BJ (cell line): ENCODE measurements around the gene MPPED2. TPM values are rescaled to one million over a fixed set of nuclear protein-coding genes. Genes with fewer than 3 reads are reported as not detected.
"Not testable (repeated sequence)": the region's sequence is repeated elsewhere in the genome, so short reads cannot be mapped to it uniquely, and the experiment has no call there.

Experiments used
- CTCF ChIA-PET: fragments of 350-600 bp; formaldehyde crosslinking; extraction: SDS; loops from one replicate; lab custom pipeline; 2021; ENCODE audit warnings: antibody characterized with exemption, inconsistent platforms; lab: Yijun Ruan, JAX
- POLR2A ChIA-PET: fragments of 300-600 bp; sonication (Branson Sonifier 250); formaldehyde crosslinking; extraction: SDS; loops from one replicate; lab custom pipeline; 2021; ENCODE audit warnings: antibody characterized with exemption; lab: Charles Lee
- DNase-seq: peaks from one replicate; pipeline ENCODE4 v3.0.0-alpha.2; 2011; ENCODE audit warnings: low read depth
- H3K27me3 ChIP-seq: 2 replicates; pipeline ENCODE4 v1.6.0; 2011; ENCODE audit warnings: low read length; ENCODE audit not compliant: control insufficient read depth, insufficient read depth
- H3K36me3 ChIP-seq: 2 replicates; pipeline ENCODE4 v1.5.1; 2011; ENCODE audit warnings: low read length; ENCODE audit not compliant: control insufficient read depth, insufficient read depth
- H3K4me3 ChIP-seq: 2 replicates; pipeline ENCODE4 v1.5.1; 2011; ENCODE audit warnings: low read depth, mild to moderate bottlenecking, control low read depth, low read length
- polyA plus RNA-seq: library from polyadenylated mRNA; depleted of rRNA; stranded (reverse); fragments of >200 nt; gene quantifications from 2 replicates; pipeline ENCODE4 v1.2.3, GENCODE V29; 2011
- TF ChIP-seq, protein P1 (sequence below): IDR thresholded peaks from 2 replicates; pipeline ENCODE4 v1.5.1; 2011; ENCODE audit warnings: low read depth, mild to moderate bottlenecking, control low read depth, inconsistent platforms, low read length, moderate library complexity; ENCODE audit not compliant: insufficient read depth

Gene MPPED2
- polyA plus RNA-seq, 1 experiment = not detected

DNA sequence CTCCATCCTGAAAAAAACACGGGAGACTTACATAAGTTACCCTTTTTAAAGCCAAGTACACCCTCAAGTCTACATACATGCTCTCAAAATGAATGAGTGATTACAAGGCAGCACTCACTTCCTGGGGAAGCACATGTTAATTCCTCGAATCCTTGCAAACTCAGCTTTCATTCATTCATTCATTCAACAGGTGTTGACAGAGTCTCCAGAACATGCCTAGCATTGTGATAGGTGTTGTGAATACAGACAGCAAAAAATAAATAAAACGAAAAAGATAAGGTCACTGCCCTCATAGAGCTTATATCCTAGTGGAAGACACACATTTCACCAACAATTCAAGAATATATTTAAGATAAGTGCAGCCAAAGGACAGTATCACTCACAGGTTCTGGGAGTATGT, 19.7 kb downstream of the MPPED2 start:
- Histone ChIP-seq H3K4me3 (no peak overlapping the region), H3K27me3 (no peaks in the 10 kb centered on the region), H3K36me3 (no peaks in the 10 kb centered on the region)
- TF ChIP-seq, protein P1, sequence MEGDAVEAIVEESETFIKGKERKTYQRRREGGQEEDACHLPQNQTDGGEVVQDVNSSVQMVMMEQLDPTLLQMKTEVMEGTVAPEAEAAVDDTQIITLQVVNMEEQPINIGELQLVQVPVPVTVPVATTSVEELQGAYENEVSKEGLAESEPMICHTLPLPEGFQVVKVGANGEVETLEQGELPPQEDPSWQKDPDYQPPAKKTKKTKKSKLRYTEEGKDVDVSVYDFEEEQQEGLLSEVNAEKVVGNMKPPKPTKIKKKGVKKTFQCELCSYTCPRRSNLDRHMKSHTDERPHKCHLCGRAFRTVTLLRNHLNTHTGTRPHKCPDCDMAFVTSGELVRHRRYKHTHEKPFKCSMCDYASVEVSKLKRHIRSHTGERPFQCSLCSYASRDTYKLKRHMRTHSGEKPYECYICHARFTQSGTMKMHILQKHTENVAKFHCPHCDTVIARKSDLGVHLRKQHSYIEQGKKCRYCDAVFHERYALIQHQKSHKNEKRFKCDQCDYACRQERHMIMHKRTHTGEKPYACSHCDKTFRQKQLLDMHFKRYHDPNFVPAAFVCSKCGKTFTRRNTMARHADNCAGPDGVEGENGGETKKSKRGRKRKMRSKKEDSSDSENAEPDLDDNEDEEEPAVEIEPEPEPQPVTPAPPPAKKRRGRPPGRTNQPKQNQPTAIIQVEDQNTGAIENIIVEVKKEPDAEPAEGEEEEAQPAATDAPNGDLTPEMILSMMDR = no peak
- no peak for DNase-seq
- CTCF ChIA-PET = no interaction called here
- POLR2A ChIA-PET = no interaction called here

DNA sequence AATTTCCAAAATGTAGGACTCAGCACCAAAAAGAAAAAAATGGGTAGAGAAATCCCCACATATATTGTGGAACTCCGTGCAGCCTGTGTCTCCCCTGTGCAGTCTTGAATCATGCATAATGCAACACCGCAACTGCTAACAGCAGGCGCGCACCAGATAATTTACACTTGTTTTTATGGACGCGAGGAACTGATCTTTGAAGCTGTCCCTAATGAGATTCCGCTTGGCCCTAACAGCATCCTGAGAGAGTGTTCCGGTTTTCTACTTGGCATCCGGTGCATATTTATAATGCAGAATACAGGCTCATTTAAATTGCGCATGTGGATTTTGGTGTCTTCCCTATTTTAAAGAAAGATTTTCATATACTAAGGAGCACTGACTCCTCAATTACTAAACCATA, 21.1 kb downstream of the MPPED2 start:
- CTCF ChIA-PET = no interaction called here
- no peaks in the 10 kb centered on the region for H3K27me3 ChIP-seq
- TF ChIP-seq, protein P1 = no peak
- no peak for DNase-seq
- POLR2A ChIA-PET = no interaction called here
- H3K36me3 ChIP-seq = no peaks in the 10 kb centered on the region
- H3K4me3 ChIP-seq = no peak overlapping the region

DNA sequence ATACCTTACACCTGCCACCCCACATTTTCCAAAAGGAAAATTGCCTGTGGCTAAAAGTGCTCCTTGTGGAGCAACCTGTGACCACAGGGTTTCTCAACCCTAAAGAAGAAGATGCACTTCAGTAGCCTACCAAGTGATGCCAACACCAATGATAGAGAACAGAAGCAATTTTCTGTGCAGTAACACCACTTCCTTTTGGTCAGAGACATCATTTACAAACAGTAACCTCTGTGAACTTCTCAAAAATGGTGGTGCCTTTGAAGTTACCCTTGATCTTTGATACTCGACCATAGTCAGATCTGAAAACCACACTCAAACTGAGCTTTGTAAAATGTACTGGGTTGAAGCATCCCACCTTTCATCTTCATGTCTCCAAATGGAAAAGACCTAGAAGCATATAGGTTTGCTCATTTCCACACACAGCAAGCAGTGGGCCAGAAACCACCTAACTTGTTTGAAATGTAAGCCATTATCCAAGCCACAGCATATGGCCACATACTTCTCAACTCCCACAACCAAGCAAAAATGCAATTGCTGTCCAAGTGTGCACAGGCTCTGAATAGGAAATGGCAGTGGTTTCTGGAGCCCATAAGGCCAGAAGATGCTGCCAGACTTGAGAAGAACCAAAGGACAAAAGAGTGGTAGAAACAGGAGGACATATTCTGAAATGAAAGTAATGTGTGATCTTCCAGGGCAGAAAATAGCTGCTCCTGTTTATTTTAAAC, 24.3 kb downstream of the MPPED2 start:
- H3K4me3 ChIP-seq = no peak overlapping the region
- no peaks in the 10 kb centered on the region for H3K36me3 ChIP-seq
- CTCF ChIA-PET = no interaction called here
- no peak for DNase-seq
- TF ChIP-seq, protein P1 = no peak
- no peaks in the 10 kb centered on the region for H3K27me3 ChIP-seq
- POLR2A ChIA-PET = no interaction called here

DNA sequence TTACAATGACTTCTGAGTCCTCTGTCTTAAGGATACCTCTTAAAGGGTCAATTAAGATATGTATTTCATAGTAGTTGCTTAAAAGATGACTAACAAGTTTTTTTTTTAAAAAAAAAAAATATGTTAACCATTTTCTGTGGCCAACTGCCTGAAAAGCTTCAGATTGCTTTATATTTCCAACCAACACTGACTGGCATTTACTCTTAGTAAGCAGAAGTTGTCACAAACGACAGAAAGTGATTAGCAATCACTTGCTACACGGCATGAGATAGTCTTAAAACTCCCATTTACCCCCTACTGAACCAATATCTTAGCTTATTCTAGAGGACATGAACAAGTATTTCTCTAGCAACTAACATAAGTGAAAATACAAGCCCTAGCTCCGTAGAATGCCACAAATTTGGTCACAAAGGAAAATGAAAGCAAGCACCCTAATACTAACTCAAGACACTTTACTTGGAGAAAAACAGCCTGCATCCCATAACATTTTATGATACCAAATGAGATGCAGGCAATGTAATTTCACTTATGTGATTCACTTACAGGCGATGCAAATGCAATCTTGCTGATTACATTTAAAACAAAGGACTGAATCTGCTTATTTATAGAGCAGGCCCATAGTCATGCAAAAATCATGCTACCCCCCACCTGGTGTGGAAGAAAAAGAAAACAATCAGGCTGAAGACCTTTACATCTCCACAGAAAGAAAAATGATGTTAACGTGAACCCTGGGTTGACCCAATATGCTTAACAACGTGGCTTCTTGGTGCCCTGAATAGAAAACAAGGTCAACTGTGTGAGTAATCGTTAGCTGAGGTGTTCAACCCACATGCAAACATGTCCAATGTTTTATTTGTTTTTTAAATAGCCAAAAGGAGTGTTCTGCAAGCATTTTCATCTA, 25.7 kb downstream of the MPPED2 start:
- no peak overlapping the region for H3K4me3 ChIP-seq
- ChIA-PET POLR2A (no interaction called here), CTCF (interaction anchor here (0.7 kb wide), 1 partner anchor 48 kb away, joined by 3 read pairs; no protein-coding TSS in a partner anchor)
- no peaks in the 10 kb centered on the region for H3K36me3 ChIP-seq
- no peak for DNase-seq
- H3K27me3 ChIP-seq = no peaks in the 10 kb centered on the region
- TF ChIP-seq, protein P1 = no peak

DNA sequence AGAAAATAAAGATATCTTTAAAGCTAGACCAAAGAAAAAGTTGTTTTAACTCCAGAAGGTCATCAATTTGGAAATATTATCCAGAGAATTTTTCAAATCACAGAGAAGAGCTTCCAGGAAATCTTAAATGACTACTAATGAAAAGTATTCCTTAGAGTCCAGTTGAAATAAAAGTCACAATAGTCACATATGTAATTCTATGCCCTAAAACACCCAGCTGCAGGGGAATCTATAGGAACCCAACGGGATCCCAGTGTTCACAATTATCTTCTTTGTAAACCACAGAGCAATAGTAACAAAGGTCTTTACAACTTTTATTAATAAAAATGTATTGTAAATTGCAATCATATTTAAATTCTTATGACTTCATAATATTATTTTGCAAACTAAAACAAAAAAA, 27.1 kb downstream of the MPPED2 start:
- ChIA-PET POLR2A (no interaction called here), CTCF (no interaction called here)
- TF ChIP-seq, protein P1 = no peak

DNA sequence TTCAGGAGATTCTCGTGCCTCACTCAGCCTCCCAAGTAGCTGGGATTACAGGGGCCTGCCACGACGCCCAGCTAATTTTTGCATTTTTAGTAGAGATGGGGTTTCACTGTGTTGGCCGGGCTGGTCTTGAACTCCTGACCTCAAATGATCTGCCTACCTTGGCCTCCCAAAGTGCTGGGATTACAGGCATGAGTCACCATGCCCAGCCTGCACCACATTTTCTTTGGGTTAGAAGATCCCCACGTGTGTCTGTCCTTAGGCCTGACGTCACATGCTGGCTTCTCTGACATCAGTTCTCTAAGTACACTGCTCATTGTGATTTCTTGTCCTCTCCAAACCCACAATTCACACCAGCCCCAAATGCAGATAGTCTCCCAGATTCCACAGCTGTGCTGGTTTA, 31.6 kb downstream of the MPPED2 start:
- H3K27me3 ChIP-seq, DNase-seq, H3K4me3 ChIP-seq, POLR2A ChIA-PET, H3K36me3 ChIP-seq, CTCF ChIA-PET: not testable (repeated sequence)

More for the DNA sequence above, 27.1 kb downstream of the MPPED2 start:
- Histone ChIP-seq H3K4me3 (no peak overlapping the region), H3K27me3 (no peaks in the 10 kb centered on the region), H3K36me3 (no peaks in the 10 kb centered on the region)
- DNase-seq = no peak
